NOMO-1 (cell line): ENCODE data around the gene ZNF609.
"Not testable (repeated sequence)": the region's sequence is repeated elsewhere in the genome, so short reads cannot be mapped to it uniquely, and the experiment has no call there.

Source experiments
- DNase-seq, 2 experiments: peaks; one replicate each; lab custom pipeline; 2025; ENCODE audit not compliant: unreplicated experiment in 2 of 2; lab: John Stamatoyannopoulos, UW

ZNF609 gene

DNA sequence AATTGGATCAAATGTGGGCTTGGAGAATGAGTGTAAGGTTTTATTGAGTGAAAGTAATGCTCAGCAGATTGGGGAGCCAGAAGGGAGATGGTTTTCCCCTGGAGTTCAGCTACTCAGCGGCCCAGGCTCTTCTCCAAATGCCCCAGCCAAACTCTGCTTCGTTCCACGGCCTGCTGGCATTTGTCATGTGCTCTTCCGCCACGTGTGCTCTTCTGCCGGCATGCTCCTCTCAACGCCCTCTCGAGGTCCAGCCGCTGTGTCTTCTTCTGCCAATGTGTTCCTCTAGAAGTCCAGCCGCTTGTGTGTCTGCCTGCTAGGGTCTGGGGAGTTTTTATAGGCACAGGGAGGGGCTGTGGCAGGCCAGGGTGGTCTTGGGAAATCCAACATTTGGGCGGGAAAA is 158.2 kb downstream of the ZNF609 start:
- DNase-seq: no peak

- peak in 1 of 2 experiments; percentile 13 for DNase-seq
Observed at GRCh38 chr15:64619880-64620839, 159.8 kb downstream of the ZNF609 start.

DNA sequence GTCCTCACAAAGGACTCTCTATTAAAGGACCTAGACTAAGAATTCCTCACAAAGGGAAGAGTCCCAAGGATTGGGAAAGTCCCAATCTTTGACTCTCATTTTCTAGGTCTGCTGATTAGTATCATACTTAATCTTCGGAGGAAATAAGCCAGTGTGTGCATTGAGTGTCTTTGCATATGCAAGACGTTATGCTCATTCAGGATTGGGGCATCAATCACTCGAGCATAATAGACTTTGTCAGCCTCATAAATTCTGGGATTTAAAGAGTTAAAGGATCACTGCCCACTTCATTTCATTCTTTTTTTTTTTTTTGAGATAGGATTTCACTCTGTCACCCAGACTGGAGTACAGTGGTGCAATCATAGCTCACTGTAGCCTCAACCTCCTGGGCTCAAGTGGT is 160.7 kb downstream of the ZNF609 start:
- no peak for DNase-seq

DNA sequence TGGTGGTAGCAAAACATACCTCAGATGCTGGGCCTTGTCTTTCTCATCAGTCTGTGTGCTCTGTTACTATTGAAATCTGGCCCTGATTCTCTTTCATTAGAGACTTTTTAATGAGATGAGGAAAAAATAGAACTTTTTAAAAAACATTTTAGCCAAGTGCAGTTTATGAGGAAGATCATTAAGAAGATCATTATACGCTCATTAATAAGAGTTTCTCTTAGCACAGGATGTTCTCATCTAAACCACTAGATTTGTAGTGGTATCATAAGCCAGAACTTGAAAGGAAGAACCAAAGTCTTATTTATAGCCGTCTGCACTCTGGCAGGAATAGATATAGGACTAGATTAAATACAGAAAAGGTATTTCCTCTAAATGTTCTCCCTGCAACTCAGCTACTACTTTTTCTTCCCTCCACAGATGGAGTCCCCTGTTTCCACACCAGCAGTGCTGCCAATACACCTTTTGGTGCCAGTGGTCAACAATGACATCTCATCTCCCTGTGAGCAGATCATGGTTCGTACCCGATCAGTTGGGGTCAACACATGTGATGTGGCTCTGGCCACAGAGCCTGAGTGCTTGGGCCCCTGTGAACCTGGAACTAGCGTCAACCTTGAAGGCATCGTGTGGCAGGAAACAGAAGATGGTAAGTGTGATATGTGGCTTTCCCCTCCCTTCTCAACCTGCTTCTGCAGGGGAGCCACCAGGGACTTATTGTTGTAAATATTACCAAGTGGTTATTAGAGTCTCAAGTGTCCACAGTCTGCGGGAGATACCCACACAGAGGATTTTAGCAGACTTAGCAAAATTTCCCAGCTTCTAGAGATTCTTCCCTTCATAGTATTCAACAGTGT is 162.3 kb downstream of the ZNF609 start:
- DNase-seq: no peak

- no peak for DNase-seq
Observed at GRCh38 chr15:64623347-64623996, 163.1 kb downstream of the ZNF609 start.

- no peak for DNase-seq
Observed at GRCh38 chr15:64624242-64624641, 163.9 kb downstream of the ZNF609 start.

GRCh38 chr15:64629063-64629462 is 168.7 kb downstream of the ZNF609 start:
- DNase-seq: no peak

DNA sequence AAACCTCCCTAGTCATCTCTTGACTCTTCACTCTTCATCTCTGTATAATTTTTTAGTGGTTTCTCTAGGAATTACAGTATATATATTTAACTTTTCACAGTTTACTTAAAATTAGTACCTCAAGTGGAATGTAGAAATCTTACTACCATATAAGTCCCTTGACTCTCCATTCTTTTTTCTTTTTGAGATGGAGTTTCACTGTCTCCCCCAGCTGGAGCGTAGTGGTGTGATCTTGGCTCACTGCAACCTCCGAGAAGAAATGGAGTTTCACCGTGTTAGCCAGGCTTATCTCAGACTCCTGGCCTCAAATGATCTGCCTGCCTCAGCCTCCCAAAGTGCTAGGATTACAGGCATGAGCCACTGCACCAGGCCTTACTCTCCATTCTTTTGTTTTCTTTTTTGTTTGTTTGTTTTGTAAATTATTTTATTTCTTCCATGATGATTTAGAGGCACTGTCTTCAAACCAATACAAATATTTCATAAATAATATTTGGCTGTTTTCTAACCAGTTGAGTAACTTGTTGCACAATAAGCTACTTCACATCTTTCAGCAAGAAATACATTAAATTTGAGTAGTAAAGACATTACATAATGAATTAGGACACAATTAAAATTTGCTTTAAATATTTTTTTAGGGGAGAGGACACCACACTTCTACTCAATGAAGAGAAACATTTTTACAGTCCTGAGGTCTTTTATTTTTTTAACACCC is 170.2 kb downstream of the ZNF609 start:
- DNase-seq: peak in 1 of 2 experiments; percentile 11

DNA sequence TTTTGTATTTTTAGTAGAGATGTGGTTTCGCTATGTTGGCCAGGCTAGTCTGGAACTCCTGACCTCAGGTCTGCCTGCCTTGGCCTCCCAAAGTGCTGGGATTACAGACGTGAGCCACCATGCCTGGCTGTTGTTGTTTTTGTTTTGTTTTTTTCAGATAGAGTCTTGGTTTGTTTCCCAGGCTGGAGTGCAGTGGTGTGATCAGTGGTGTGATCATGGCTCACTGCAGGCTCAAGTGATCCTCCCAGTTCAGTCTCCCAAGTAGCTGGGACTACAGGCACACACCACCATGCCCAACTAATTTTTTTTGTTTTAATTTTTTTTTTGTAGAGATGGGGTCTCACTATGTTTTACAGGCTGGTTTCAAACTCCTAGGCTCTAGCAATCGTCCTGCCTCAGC is 172.3 kb downstream of the ZNF609 start:
- not testable (repeated sequence) for DNase-seq

DNA sequence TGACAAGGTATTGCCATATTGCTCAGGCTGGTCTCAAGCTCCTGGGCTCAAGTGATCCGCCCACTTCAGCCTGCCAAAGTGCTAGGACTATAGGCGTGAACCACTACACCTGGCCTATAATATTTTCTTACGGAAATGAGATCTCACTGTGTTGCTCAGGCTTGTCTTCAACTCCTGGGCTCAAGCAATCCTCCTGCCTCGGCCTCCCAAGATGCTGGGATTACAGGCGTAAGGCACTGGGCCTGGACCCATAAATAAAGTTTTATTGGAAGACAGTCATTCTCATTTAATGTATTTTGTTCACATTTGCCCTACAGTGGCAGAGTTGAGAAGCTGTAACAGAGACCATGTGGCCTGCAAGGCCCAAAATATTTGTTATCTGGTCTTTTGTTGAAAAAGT is 173.0 kb downstream of the ZNF609 start:
- DNase-seq: no peak

DNA sequence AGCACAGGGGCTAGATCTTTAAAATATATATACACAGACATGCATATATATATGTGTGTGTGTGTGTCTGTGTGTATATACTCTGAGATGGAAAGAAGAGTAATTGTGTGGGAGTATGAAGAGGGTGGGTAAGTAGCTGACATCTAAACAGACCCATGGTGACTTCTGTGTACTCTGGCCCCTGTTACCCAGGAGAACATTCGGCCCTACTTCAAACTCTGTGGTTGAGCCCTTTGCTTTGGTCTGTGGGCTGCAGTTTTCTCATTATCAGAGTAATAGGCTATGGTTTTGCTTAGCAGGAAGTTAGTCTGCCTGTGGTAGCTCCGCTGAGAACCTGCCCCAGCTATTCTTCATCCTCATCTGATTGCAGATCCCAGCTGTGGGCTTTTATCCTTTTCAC is 173.6 kb downstream of the ZNF609 start:
- DNase-seq: no peak

- no peak for DNase-seq
Observed at GRCh38 chr15:64634576-64635498, 174.5 kb downstream of the ZNF609 start.

- no peak for DNase-seq
Observed at GRCh38 chr15:64635499-64636495, 175.4 kb downstream of the ZNF609 start.

DNA sequence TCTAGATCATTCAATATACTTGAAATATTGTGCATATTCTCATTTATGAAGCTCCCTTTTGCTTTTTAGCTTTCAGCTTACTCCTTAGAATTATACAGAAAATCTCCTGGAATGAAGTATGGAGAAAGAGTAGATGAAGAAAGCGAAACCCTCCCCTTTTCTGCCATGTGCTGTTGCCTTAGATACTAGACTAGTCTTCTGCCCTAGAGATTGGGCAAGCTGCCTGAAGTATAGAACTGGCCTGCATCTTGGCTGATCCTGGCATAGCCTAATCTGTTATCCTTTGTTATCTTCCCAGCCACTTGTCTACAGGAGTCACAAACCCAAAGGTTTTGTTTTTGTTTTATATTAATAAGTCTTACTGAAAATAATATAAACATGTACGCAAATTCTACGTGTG is 176.2 kb downstream of the ZNF609 start:
- no peak for DNase-seq

DNA sequence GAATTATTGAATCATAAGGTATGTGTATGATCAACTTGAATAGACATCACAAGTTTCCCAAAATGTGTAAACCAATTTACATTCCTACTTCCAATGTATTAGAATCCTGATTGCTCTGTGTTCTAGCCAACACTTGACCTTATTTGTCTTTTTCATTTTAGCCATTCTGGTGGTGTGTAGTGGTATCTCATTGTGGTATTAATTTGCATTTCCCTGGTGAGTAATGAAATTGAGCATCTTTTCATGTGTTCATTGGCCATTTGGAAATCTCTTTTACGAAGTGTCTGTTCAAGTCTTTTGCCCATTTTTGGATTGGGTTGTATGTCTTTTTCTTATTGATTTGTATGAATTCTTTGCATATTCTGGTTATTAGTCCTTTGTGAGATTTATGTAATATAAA is 177.0 kb downstream of the ZNF609 start:
- DNase-seq: no peak

GRCh38 chr15:64639744-64640143 is 179.4 kb downstream of the ZNF609 start:
- DNase-seq: peak; percentile 57 to 81

DNA sequence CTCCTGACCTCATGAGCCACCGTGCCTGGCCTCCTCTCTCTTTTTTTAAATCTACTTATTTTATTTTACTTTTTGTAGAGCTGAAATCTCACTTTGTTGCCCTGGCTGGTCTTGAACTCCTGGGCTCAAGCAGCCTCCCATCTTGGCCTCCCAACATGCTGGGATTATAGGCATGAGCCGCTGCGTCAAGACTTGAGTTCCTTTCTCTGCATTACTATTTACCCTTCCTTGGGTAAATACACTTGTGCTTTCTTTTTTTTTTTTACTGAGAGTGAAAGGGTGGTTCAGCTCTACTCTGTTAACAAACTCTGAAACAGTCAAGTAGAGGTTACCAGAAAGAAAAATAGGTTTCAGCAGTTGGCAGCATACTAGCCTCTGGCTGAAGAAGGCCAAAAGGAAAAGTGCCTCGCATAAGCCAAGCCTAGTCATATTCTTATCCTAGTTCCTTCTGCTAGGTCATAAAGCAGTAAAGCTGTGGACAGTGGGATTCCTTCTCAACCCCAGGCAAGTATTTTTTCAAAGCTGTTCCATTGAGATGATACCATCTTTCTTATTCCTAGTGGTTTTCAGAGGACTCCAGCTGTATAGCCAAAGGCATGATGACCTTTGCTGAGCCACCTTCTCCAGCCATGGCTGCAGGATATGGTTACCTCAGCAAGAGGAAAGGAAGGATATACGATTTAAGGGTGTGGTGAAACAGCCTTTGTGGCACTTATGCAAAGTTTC is 179.9 kb downstream of the ZNF609 start:
- peak; percentile 18 to 43 for DNase-seq

GRCh38 chr15:64642875-64643274 is 182.5 kb downstream of the ZNF609 start:
- DNase-seq: no peak
